WTC11 (cell line): ENCODE measurements around the gene HES6. TPM values are rescaled to one million over a fixed set of nuclear protein-coding genes. Genes with fewer than 3 reads are reported as not detected.

Experiments
- ATAC-seq: fragments of 200-7000 bp; cut with Tn5 transposase; 2 replicates; pipeline ENCODE4 v1.10.0; 2021; ENCODE audit warnings: mild to moderate bottlenecking, moderate library complexity
- CTCF ChIA-PET: fragments of 300-600 bp; sonication (Branson Sonifier 250); formaldehyde crosslinking; loops from one replicate; lab custom pipeline; 2021; ENCODE audit warnings: antibody characterized with exemption; lab: Charles Lee
- POLR2A ChIA-PET: fragments of 350-600 bp; sonication (Branson Sonifier 250); formaldehyde crosslinking; loops from one replicate; lab custom pipeline; 2021; ENCODE audit warnings: antibody characterized with exemption; lab: Charles Lee
- DNase-seq: peaks from one replicate; pipeline ENCODE4 v3.0.0; 2021; ENCODE audit warnings: low spot score
- H3K27ac Mint-ChIP-seq: 2 replicates; pipeline ENCODE4 v1.8.0; 2021; ENCODE audit warnings: mixed read lengths
- H3K27me3 Mint-ChIP-seq: 2 replicates; pipeline ENCODE4 v1.8.0; 2021; ENCODE audit warnings: low read depth, mild to moderate bottlenecking, moderate library complexity, mixed read lengths
- H3K36me3 Mint-ChIP-seq: 2 replicates; pipeline ENCODE4 v1.8.0; 2021; ENCODE audit warnings: mixed read lengths
- H3K4me1 Mint-ChIP-seq: 2 replicates; pipeline ENCODE4 v1.8.0; 2022; ENCODE audit warnings: mixed read lengths
- H3K4me3 Mint-ChIP-seq: 2 replicates; pipeline ENCODE4 v1.8.0; 2021; ENCODE audit warnings: mild to moderate bottlenecking, moderate library complexity, mixed read lengths
- H3K9me3 Mint-ChIP-seq: 2 replicates; pipeline ENCODE4 v1.8.0; 2021; ENCODE audit warnings: mixed read lengths
- CBFB ChIP-seq: sonication (generic); formaldehyde crosslinking; IDR thresholded peaks from 2 replicates; pipeline ENCODE4 v1.8.1; 2022; ENCODE audit warnings: mild to moderate bottlenecking, low read depth, missing genetic modification reagents
- CREB1 ChIP-seq: sonication (generic); formaldehyde crosslinking; IDR thresholded peaks from 2 replicates; pipeline ENCODE4 v1.8.0; 2023; ENCODE audit warnings: mild to moderate bottlenecking, missing genetic modification reagents
- CREM ChIP-seq: sonication (generic); formaldehyde crosslinking; IDR thresholded peaks from 2 replicates; pipeline ENCODE4 v1.8.1; 2022; ENCODE audit warnings: mild to moderate bottlenecking, missing genetic modification reagents, moderate library complexity
- EMX1 ChIP-seq: fragments of 250-450 bp; sonication (Bioruptor Pico); IDR thresholded peaks from 2 replicates; pipeline ENCODE4 v1.8.0; 2021; ENCODE audit warnings: mild to moderate bottlenecking
- GABPB1 ChIP-seq: sonication (generic); formaldehyde crosslinking; IDR thresholded peaks from 2 replicates; pipeline ENCODE4 v1.8.1; 2023; ENCODE audit warnings: mild to moderate bottlenecking, missing genetic modification reagents
- GRHL2 ChIP-seq: fragments of 250-450 bp; sonication (Bioruptor Pico); IDR thresholded peaks from 2 replicates; pipeline ENCODE4 v1.8.0; 2022; ENCODE audit warnings: mild to moderate bottlenecking, moderate library complexity; ENCODE audit not compliant: insufficient replicate concordance, severe bottlenecking
- HMGA2 ChIP-seq: fragments of 250-450 bp; sonication (Bioruptor Pico); IDR thresholded peaks from 2 replicates; pipeline ENCODE4 v1.4.0; 2021; ENCODE audit warnings: mild to moderate bottlenecking, moderate library complexity
- MXD4 ChIP-seq: fragments of 250-450 bp; sonication (Bioruptor Pico); IDR thresholded peaks from 2 replicates; pipeline ENCODE4 v1.8.0; 2021; ENCODE audit warnings: mild to moderate bottlenecking, moderate library complexity, borderline replicate concordance
- NFYB ChIP-seq: sonication (generic); formaldehyde crosslinking; conservative IDR thresholded peaks from 2 replicates; pipeline ENCODE4 v1.8.0; 2022; ENCODE audit warnings: low read depth, missing genetic modification reagents
- SMAD4 ChIP-seq: sonication (generic); formaldehyde crosslinking; IDR thresholded peaks from 2 replicates; pipeline ENCODE4 v1.8.0; 2022; ENCODE audit warnings: mild to moderate bottlenecking, missing genetic modification reagents
- TEAD4 ChIP-seq: sonication (generic); formaldehyde crosslinking; IDR thresholded peaks from 2 replicates; pipeline ENCODE4 v1.8.0; 2022; ENCODE audit warnings: mild to moderate bottlenecking, missing genetic modification reagents
- ZNF317 ChIP-seq: sonication (generic); formaldehyde crosslinking; IDR thresholded peaks from 2 replicates; pipeline ENCODE4 v1.8.1; 2023; ENCODE audit warnings: low read depth, mild to moderate bottlenecking, moderate library complexity, missing genetic modification reagents, borderline replicate concordance
- total RNA-seq: library from RNA; stranded (reverse); gene quantifications from 3 replicates; pipeline ENCODE4 v1.2.3, GENCODE V29; 2021
- TF ChIP-seq, protein P1 (sequence below): sonication (generic); formaldehyde crosslinking; conservative IDR thresholded peaks from 2 replicates; pipeline ENCODE4 v1.8.1; 2023; ENCODE audit warnings: mild to moderate bottlenecking, low read depth, missing genetic modification reagents, moderate library complexity
- TF ChIP-seq, protein P2 (sequence below): sonication (generic); formaldehyde crosslinking; IDR thresholded peaks from 2 replicates; pipeline ENCODE4 v1.8.1; 2022; ENCODE audit warnings: mild to moderate bottlenecking, moderate library complexity, missing genetic modification reagents
- TF ChIP-seq, protein P3 (sequence below): fragments of 250-450 bp; sonication (Bioruptor Pico); IDR thresholded peaks from 2 replicates; pipeline ENCODE4 v1.8.0; 2021; ENCODE audit warnings: mild to moderate bottlenecking
- TF ChIP-seq, protein P4 (sequence below): sonication (generic); formaldehyde crosslinking; IDR thresholded peaks from 2 replicates; pipeline ENCODE4 v1.8.1; 2022; ENCODE audit warnings: low read depth, mild to moderate bottlenecking, moderate library complexity, missing genetic modification reagents, borderline replicate concordance
- TF ChIP-seq, protein P5 (sequence below): sonication (generic); formaldehyde crosslinking; IDR thresholded peaks from 2 replicates; pipeline ENCODE4 v1.8.0; 2022; ENCODE audit warnings: mild to moderate bottlenecking, missing genetic modification reagents

The HES6 gene
- total RNA-seq, 1 experiment from 2014 or later = 52.1 TPM

DNA sequence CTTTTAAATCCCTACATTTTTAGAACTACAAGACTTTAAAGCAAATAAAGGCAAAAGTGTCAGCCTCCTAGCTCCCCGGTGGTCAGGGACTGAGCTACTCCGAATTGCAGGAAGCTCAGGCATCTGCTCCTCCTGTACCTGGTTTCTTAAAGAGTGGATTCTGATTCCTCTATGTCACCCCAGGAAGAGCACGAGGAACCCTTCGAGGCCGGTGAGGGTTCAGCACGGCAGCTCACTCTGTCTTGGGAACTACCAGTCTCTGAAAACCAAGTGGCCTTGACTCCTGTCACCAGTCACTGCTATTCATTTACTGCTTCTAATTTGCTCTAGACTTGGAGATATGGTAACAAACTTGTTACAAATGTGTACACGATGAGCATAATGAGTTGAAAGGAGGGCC, 46.3 kb upstream of the HES6 start (continued):
- TF ChIP-seq, protein P1, sequence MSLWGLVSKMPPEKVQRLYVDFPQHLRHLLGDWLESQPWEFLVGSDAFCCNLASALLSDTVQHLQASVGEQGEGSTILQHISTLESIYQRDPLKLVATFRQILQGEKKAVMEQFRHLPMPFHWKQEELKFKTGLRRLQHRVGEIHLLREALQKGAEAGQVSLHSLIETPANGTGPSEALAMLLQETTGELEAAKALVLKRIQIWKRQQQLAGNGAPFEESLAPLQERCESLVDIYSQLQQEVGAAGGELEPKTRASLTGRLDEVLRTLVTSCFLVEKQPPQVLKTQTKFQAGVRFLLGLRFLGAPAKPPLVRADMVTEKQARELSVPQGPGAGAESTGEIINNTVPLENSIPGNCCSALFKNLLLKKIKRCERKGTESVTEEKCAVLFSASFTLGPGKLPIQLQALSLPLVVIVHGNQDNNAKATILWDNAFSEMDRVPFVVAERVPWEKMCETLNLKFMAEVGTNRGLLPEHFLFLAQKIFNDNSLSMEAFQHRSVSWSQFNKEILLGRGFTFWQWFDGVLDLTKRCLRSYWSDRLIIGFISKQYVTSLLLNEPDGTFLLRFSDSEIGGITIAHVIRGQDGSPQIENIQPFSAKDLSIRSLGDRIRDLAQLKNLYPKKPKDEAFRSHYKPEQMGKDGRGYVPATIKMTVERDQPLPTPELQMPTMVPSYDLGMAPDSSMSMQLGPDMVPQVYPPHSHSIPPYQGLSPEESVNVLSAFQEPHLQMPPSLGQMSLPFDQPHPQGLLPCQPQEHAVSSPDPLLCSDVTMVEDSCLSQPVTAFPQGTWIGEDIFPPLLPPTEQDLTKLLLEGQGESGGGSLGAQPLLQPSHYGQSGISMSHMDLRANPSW = no peak
- no peak for TF ChIP-seq ZNF317 (CRISPR knock-in tag)

DNA sequence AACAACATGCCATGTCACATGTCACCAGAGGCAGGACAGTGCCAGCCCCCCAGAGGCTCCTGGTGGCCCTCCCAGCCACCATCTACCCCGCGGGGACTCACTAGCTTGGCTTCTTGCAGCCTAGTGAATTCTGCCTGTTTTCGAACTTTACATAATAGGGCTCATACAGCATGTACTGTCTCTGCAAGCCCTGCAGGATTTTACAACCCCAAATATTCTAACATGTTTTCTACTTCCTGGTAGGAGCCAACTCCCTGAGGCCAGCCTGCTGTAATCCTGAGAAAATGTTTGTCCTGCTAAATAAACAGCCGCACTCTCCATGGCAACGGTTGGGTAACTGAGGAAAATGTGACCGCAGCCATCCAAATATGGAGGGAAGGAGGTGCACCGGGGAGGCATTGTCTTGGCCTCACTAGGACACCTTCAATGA, 45.8 kb upstream of the HES6 start:
- Mint-ChIP-seq H3K27ac (no peak overlapping the region), H3K27me3 (peaks cover 4% of the 10 kb centered on the region; the same call in 1 of the 2 replicates), H3K9me3 (no peaks in the 10 kb centered on the region)
- DNase-seq = no peak
- peak; percentile 94 for TF ChIP-seq GABPB1 (CRISPR knock-in tag)
- TF ChIP-seq, protein P2, sequence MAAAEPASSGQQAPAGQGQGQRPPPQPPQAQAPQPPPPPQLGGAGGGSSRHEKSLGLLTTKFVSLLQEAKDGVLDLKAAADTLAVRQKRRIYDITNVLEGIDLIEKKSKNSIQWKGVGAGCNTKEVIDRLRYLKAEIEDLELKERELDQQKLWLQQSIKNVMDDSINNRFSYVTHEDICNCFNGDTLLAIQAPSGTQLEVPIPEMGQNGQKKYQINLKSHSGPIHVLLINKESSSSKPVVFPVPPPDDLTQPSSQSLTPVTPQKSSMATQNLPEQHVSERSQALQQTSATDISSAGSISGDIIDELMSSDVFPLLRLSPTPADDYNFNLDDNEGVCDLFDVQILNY (CRISPR knock-in tag) = no peak
- TF ChIP-seq, all 79 proteins: peak for 1
- Mint-ChIP-seq H3K4me1 (peaks cover 22% of the 10 kb centered on the region), H3K36me3 (no peaks in the 10 kb centered on the region), H3K4me3 (no peak overlapping the region)
- ChIA-PET POLR2A (no interaction called here), CTCF (interaction anchor here (1.0 to 6.9 kb wide), 2 partner anchors 8 to 21 kb away, joined by 5 to 50 read pairs; no protein-coding TSS in a partner anchor)
- ATAC-seq = no peak

DNA sequence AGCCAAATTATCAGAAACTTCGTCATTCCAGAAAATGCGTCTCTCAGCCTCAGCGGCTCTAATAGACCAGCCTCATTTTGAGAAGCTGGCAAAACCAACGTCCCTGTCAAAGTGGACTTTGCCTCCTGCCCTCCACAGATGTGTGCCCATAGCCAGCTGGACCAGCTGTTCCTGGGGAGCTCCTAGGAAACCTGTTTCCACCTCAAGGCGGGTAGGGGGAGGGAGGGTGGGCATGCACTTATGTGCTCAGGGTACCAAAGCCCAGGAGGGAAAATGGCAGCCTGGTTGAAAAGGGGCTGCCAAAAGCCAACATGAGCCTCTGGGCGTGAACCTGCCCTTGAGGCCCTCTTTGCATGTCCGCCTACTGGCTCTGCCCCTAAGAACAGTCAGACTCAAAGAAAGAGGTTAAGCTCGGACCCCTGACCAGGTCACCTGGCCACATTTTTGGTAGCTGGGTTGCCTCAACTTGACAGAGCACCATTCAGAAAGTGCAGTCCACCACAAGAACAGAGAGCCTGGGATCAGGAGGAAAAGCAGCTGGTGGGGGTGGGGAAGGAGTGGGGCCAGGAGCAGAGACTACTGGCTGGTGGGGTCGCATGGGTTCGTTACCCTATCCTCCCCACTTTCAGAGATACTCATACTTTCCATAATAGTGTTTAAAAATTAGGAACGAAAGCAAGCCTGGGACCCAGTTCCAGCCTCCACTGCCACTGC, 45.1 kb upstream of the HES6 start:
- no peaks in the 10 kb centered on the region for H3K36me3 Mint-ChIP-seq
- ATAC-seq (no peak), DNase-seq (no peak)
- ChIA-PET POLR2A (interaction anchor here (0.6 kb wide), 1 partner anchor 15 kb away, joined by 4 read pairs; no protein-coding TSS in a partner anchor), CTCF (interaction anchor here (0.5 to 6.9 kb wide), 2 partner anchors 21 to 95 kb away, joined by 3 to 50 read pairs; no protein-coding TSS in a partner anchor)
- no peaks in the 10 kb centered on the region for H3K9me3 Mint-ChIP-seq
- no peak overlapping the region for H3K27ac Mint-ChIP-seq
- peaks cover 2% of the 10 kb centered on the region; the same call in 1 of the 2 replicates for H3K27me3 Mint-ChIP-seq
- H3K4me1 Mint-ChIP-seq = peaks cover 15% of the 10 kb centered on the region
- TF ChIP-seq, protein P3, sequence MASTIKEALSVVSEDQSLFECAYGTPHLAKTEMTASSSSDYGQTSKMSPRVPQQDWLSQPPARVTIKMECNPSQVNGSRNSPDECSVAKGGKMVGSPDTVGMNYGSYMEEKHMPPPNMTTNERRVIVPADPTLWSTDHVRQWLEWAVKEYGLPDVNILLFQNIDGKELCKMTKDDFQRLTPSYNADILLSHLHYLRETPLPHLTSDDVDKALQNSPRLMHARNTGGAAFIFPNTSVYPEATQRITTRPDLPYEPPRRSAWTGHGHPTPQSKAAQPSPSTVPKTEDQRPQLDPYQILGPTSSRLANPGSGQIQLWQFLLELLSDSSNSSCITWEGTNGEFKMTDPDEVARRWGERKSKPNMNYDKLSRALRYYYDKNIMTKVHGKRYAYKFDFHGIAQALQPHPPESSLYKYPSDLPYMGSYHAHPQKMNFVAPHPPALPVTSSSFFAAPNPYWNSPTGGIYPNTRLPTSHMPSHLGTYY (CRISPR knock-in tag) = no peak
- TF ChIP-seq, protein P4, sequence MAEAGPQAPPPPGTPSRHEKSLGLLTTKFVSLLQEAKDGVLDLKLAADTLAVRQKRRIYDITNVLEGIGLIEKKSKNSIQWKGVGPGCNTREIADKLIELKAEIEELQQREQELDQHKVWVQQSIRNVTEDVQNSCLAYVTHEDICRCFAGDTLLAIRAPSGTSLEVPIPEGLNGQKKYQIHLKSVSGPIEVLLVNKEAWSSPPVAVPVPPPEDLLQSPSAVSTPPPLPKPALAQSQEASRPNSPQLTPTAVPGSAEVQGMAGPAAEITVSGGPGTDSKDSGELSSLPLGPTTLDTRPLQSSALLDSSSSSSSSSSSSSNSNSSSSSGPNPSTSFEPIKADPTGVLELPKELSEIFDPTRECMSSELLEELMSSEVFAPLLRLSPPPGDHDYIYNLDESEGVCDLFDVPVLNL (CRISPR knock-in tag) = no peak
- TF ChIP-seq EMX1 (CRISPR knock-in tag) = no peak
- H3K4me3 Mint-ChIP-seq = no peak overlapping the region

DNA sequence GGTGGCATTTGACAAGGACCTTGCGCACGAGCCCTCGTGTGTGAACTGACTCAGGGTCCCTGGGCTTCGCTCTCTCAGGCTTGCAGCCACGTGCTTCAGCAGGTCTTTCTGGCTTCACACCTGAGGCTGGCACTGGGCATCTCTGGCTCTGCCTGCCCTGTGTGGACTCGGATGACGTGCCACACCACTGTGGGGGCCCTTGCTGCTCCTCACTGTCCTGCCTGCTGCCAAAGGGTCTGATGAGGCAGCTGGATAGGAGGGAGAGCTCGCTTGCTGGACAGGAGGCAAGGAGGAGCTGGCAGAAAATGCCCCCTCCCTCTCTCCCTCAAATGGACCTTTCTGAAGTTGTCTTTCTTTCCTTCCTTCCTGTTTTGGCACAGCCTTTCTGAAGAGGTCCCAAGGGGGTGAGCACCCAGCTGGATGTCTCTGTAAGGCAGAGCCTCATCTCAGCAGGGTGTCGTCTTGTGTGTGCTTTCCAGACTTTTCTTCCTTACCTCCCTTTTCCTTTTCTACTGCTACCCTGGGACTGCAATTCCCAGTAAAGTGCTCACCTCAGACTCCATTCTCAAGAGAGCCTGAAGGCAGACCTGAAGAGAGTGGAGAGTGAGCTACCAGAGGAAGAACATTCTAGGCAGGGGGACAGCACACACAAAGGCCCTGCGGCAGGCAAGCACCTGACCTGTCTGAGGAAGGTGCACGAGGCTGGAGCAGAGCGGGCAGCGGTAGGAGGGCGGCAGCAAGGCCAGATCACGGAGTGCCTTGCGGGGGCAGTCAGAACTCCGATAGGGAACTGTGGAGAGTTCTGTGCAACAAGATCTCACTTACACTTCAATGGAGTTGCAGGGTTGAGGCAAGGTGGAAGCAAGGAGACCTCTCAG, 43.3 kb upstream of the HES6 start:
- H3K27ac Mint-ChIP-seq = no peak overlapping the region; the same call in 1 of the 2 replicates
- TF ChIP-seq NFYB (no peak), CREB1 (CRISPR knock-in tag) (no peak), HMGA2 (no peak), MXD4 (CRISPR knock-in tag) (no peak), SMAD4 (CRISPR knock-in tag) (no peak), CBFB (CRISPR knock-in tag) (no peak), GRHL2 (CRISPR knock-in tag) (no peak), CREM (CRISPR knock-in tag) (no peak), GABPB1 (CRISPR knock-in tag) (no peak), TEAD4 (CRISPR knock-in tag) (no peak)
- TF ChIP-seq, protein P5, sequence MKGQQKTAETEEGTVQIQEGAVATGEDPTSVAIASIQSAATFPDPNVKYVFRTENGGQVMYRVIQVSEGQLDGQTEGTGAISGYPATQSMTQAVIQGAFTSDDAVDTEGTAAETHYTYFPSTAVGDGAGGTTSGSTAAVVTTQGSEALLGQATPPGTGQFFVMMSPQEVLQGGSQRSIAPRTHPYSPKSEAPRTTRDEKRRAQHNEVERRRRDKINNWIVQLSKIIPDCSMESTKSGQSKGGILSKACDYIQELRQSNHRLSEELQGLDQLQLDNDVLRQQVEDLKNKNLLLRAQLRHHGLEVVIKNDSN (CRISPR knock-in tag) = no peak
- no peak overlapping the region for H3K4me3 Mint-ChIP-seq
- POLR2A ChIA-PET = no interaction called here
- H3K36me3 Mint-ChIP-seq = no peaks in the 10 kb centered on the region
- no peaks in the 10 kb centered on the region; the same call in 1 of the 2 replicates for H3K27me3 Mint-ChIP-seq
- peaks cover 8% of the 10 kb centered on the region; the same call in 1 of the 2 replicates for H3K4me1 Mint-ChIP-seq
- no peak for DNase-seq
- CTCF ChIA-PET = interaction anchor here (0.6 to 6.9 kb wide), 4 partner anchors 19 to 61 kb away, joined by 3 to 50 read pairs (median 6); no protein-coding TSS in a partner anchor
- no peaks in the 10 kb centered on the region for H3K9me3 Mint-ChIP-seq
- ATAC-seq = no peak
